ENCODE data around the gene FZR1. TPM values are rescaled to one million over a fixed set of nuclear protein-coding genes. Genes with fewer than 3 reads are reported as not detected.

The FZR1 gene
- total and polyA plus RNA-seq, 2 of the 8 experiments (the other 6 are each of a cell fraction or from before 2014, with no cell fraction given), result 21.6 to 35.5 TPM

DNA sequence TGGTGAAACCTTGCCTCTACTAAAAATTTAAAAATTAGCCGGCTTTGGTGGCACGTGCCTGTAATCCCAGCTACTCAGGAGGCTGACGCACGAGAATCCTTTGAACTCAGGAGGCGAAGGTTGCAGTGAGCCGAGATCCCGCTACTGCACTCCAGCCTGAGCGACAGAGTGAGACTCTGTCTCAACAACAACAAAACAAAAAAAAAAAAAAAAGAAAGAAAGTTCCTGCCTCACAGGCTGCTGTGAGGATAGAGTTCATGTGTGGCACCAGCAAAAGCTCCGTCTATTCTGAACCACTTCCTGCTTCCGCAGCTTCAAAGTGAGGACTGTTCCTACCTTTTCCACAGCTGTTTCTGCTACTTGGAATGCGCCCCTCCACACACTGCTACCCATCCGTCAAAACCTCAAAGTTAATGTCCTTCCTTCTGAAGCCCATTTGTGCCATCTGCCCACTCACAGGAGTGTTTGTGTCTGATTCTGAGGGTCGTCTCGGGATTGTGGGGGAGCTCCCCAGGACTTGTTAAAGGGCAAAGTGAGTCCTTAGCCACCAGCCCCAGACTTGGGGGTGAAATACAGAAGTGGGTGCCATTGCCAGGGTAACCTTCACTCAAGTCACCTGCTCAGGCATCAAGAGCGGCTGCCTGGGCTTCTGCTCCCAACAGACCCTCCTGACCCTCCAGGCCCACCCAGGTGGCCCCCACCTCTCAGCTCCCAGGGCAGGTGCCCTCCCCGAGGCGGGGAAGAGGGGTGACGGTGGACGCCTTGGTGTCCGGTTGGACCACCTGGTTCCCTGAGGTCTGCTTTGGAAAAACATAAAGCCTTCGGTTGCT lies 48.4 kb downstream of the FZR1 start (continued):
- TF ChIP-seq, protein P1, sequence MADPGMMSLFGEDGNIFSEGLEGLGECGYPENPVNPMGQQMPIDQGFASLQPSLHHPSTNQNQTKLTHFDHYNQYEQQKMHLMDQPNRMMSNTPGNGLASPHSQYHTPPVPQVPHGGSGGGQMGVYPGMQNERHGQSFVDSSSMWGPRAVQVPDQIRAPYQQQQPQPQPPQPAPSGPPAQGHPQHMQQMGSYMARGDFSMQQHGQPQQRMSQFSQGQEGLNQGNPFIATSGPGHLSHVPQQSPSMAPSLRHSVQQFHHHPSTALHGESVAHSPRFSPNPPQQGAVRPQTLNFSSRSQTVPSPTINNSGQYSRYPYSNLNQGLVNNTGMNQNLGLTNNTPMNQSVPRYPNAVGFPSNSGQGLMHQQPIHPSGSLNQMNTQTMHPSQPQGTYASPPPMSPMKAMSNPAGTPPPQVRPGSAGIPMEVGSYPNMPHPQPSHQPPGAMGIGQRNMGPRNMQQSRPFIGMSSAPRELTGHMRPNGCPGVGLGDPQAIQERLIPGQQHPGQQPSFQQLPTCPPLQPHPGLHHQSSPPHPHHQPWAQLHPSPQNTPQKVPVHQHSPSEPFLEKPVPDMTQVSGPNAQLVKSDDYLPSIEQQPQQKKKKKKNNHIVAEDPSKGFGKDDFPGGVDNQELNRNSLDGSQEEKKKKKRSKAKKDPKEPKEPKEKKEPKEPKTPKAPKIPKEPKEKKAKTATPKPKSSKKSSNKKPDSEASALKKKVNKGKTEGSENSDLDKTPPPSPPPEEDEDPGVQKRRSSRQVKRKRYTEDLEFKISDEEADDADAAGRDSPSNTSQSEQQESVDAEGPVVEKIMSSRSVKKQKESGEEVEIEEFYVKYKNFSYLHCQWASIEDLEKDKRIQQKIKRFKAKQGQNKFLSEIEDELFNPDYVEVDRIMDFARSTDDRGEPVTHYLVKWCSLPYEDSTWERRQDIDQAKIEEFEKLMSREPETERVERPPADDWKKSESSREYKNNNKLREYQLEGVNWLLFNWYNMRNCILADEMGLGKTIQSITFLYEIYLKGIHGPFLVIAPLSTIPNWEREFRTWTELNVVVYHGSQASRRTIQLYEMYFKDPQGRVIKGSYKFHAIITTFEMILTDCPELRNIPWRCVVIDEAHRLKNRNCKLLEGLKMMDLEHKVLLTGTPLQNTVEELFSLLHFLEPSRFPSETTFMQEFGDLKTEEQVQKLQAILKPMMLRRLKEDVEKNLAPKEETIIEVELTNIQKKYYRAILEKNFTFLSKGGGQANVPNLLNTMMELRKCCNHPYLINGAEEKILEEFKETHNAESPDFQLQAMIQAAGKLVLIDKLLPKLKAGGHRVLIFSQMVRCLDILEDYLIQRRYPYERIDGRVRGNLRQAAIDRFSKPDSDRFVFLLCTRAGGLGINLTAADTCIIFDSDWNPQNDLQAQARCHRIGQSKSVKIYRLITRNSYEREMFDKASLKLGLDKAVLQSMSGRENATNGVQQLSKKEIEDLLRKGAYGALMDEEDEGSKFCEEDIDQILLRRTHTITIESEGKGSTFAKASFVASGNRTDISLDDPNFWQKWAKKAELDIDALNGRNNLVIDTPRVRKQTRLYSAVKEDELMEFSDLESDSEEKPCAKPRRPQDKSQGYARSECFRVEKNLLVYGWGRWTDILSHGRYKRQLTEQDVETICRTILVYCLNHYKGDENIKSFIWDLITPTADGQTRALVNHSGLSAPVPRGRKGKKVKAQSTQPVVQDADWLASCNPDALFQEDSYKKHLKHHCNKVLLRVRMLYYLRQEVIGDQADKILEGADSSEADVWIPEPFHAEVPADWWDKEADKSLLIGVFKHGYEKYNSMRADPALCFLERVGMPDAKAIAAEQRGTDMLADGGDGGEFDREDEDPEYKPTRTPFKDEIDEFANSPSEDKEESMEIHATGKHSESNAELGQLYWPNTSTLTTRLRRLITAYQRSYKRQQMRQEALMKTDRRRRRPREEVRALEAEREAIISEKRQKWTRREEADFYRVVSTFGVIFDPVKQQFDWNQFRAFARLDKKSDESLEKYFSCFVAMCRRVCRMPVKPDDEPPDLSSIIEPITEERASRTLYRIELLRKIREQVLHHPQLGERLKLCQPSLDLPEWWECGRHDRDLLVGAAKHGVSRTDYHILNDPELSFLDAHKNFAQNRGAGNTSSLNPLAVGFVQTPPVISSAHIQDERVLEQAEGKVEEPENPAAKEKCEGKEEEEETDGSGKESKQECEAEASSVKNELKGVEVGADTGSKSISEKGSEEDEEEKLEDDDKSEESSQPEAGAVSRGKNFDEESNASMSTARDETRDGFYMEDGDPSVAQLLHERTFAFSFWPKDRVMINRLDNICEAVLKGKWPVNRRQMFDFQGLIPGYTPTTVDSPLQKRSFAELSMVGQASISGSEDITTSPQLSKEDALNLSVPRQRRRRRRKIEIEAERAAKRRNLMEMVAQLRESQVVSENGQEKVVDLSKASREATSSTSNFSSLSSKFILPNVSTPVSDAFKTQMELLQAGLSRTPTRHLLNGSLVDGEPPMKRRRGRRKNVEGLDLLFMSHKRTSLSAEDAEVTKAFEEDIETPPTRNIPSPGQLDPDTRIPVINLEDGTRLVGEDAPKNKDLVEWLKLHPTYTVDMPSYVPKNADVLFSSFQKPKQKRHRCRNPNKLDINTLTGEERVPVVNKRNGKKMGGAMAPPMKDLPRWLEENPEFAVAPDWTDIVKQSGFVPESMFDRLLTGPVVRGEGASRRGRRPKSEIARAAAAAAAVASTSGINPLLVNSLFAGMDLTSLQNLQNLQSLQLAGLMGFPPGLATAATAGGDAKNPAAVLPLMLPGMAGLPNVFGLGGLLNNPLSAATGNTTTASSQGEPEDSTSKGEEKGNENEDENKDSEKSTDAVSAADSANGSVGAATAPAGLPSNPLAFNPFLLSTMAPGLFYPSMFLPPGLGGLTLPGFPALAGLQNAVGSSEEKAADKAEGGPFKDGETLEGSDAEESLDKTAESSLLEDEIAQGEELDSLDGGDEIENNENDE (IDR thresholded peaks at IDR 0.05; ENCODE audit: insufficient replicate concordance, low read length), result no peak
- TF ChIP-seq CBX8 (IDR thresholded peaks at IDR 0.05; ENCODE audit: borderline replicate concordance, low read depth, low read length) (no peak), SP2 (IDR thresholded peaks at IDR 0.05; ENCODE audit: low read length) (no peak), NANOG (IDR thresholded peaks at IDR 0.05; ENCODE audit: insufficient read depth, low read depth, low read length, poor library complexity, severe bottlenecking) (no peak), GTF2F1 (IDR thresholded peaks at IDR 0.05; ENCODE audit: borderline replicate concordance, low read depth, low read length) (no peak), SIRT6 (IDR thresholded peaks at IDR 0.05; ENCODE audit: low read length) (no peak), POU5F1 (IDR thresholded peaks at IDR 0.05; ENCODE audit: low read depth, low read length) (no peak), SAP30 (IDR thresholded peaks at IDR 0.05; ENCODE audit: insufficient read depth, insufficient replicate concordance, low read length) (no peak), BRCA1 (IDR thresholded peaks at IDR 0.05; ENCODE audit: low read depth, low read length) (no peak)
